HG03103 (cell line): ENCODE measurements around the gene OPCML.

Experiments
- ATAC-seq: cut with Tn5 transposase; IDR thresholded peaks from one replicate; pipeline ENCODE4 v1.9.1; 2021; ENCODE audit warnings: low read depth; ENCODE audit not compliant: unreplicated experiment

The OPCML gene

DNA sequence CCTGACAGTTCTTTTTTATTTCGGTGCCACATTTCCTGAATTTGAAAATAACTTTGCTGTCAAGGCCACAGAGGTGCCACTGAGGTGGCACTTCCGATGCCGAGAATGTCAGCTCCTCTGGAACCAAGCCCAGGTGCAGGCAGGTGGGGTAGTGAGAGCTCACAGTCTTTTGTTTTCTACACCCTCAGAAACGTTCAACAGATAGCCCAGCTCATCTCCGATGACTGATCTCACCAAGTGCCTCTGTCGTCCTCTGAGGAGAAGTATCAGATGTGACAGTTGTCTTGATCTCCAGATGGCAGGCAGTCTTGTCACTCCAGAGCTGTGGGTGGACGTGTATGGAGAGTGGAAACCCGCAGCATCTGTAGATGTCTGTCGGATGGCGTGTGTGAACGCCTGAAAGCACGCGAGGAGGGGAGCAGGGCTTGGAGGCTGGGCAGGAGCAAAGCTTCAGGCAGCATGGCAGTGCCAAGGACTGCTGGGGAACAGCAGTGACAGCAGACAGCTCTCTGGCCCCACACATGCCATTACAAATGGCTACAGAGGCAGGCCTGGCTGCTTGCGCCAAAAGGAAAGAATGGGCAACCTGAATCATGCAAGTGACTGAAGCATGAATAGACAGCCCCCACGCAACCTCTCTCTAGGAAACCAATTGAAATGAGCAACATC is 877.0 kb downstream of the OPCML start:
- no peak for ATAC-seq

DNA sequence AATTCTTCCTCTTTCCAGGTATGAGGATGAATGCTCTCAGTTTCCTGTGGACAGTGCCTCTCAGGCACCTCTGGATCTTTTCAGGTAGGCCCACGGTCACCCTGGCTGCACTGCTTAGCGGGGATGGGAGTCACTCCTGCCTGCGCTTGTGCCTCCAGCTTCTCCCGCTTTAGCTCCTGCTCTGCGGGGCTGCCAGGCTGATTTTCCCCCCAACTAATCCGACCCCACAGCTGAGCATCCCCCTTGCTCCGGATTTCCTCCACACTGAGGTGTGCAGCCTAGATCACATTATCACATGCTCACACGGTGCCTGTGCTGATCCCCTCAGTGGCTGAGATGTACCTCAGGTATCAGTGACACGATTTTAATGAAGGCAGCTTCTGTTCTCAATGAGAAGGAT is 879.1 kb downstream of the OPCML start:
- no peak for ATAC-seq

DNA sequence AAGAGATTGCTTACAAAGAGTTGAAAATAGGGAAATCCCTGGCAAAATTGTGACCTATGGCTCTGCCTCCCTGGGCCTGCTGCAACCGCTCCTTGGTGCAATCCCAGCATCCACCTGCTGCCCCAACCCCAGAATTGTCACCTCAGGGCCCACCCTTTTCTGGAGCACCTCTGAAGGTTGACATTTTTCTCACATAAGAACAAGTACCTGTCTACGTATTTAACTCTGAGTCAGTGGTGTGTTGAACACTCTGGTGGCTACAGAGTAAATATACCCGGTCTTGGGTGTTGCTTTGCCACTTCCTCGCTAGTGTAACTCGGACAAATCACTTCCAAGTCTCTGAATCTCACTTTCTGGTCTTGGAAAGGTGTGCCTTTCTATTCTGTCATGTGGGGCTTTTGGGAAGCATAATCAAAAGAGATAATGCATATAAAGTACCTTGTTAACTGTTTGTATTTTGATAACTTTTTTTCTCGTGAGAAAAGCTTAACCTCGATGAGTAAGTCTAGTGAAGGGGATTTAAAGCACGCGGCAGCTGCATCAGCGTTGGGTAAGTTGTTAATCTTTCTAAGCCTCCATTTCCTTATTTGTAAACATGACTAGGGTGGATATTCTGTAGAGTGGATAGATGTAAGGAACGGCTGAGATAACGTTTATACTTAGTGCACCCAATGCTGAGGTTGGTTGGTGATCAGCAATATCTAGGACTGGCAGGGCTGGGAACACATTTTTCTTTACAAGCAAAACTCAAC is 881.2 kb downstream of the OPCML start:
- no peak for ATAC-seq

DNA sequence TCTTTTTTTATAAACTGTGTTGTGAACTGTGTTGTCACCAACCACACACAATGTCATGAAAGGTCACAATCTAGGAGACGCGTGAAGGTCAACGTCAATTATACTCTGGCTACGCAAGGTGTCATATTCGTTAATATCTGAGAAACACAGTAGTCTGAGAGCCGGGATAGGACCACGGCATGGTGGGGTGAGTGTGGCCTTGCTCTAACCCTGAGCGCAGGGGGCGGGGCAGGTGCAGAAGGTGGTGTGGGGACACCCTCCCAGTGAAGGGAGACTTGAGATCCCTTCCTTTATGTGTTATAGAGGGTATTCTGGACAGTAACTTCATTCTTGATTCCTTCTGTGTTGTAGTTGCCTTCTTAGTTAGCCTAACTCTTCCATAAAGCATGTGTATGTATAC is 883.0 kb downstream of the OPCML start:
- ATAC-seq = no peak

DNA sequence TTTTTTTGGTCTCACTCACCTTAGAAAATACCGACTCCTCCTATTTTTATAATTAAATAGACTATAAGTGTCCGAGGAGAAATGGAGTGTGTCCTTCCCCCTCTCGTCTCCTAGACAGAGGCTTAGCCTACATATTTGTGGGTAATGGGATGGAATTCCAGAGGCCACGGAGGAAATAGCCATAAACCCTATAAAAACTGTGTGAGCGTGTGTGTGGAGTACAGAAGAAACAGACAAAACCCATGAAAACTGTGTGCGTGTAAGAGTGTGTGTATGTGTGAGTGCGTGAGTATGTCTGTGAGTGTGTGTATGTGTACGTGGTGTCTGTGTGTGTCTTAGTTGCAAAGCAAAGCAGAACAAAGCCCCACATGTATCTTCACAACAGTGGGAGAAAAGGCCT is 883.5 kb downstream of the OPCML start:
- ATAC-seq = no peak

DNA sequence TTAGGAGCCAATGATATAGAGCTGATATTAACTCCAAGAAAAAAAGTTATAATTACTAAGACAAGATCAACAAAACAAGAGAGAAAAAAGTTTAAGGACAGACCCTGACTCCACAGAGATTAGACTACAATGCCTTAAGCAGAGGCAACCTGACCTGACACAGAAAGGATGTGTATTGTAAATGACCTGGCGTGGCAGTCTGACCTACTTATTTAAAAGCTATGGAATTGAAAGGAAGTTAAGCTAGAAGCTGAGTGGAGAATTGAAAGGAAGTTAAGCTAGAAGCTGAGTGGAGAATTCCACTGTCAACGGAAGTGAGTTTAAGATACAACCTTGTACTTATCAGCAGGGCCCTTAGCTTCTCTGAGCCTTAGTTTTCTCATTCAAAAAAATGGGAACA is 885.4 kb downstream of the OPCML start:
- no peak for ATAC-seq

DNA sequence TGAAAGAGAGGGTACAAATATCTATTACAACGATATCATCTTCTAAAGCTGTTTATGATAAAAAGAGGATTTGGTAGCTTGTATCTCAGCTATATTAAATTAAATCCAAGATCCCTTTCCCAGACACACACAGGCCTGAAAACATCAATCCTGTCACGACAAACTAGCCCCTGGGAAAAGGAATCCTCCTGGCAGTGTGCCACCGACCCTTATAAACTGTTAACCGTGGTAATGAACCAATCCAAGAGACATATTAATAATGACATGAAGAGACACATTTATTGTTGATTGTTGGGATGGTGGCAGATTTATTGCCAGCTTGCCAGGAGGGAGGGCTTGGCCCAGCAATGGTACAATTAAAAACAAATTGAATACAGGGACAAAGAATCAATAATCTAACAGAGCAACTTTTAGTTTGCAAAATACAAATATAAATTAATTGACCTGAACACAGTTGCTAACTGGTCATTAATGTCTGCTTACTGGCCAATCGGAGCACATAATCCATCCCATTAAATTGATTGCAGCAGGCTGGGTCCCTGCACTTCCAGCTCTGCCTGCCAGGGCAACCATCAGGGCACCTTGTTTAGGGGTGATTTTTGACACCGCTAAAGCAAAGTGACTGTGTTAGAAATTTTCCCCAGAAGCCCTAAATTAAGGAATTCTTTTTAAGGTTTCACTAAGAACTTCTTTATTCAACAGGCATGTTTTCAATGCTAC is 887.6 kb downstream of the OPCML start:
- ATAC-seq = no peak

DNA sequence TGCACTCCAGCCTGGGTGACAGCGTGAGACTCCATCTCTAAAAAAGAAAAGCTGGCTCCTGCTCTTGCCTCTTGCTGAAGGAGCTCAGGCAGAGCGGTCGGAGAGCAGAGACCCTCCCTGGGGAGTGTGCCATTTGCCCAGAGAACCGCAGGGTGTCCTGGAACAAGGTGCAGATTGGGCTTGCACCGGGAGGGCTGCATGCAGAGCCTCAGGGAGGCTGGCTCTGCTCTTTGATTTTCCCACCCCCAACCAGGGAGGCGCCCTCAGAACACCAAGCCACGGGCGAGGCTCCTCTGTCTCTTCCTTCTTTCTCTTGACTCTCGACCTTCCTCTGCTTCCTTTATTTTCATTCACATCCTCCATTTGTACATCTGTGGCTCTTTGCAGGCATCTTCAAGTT is 889.1 kb downstream of the OPCML start:
- no peak for ATAC-seq

DNA sequence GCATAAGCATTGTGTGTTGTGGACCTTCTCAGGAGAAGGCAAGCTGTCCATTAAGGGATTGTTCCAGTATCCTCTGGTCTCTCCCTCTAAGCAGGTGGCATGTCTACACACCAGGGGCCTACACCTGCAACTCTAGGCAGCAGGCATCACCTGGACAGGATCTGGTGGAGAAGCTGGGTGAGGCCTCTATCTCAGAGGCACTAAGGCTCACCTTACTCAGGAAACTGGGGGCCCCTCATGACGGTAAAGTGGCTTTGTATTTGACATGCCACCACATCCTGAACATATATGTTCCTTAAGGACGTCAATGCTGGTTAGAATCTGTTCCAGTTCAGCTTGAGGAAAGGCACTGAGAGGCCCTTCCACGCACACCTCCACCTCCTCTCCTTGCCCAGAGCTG is 891.3 kb downstream of the OPCML start:
- ATAC-seq = no peak

DNA sequence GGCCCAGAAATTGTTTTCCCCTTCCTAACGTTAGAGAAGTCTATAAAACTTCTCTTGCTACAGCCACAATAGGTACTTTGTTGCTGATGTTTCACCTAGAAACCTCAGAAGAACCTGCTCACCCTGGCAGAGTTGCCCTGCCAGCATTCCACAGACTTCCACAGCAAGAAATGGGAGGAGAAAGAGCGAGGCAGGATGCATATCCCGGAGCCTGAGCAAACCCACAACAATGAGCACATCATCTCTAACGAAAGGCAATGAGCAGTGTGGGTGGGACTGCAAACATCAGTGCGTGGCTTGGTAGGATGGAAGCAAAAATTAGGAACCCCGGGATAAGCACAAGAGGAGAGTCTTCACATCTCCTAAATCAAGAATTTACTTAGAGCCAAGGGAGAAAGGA is 892.3 kb downstream of the OPCML start:
- ATAC-seq = no peak

DNA sequence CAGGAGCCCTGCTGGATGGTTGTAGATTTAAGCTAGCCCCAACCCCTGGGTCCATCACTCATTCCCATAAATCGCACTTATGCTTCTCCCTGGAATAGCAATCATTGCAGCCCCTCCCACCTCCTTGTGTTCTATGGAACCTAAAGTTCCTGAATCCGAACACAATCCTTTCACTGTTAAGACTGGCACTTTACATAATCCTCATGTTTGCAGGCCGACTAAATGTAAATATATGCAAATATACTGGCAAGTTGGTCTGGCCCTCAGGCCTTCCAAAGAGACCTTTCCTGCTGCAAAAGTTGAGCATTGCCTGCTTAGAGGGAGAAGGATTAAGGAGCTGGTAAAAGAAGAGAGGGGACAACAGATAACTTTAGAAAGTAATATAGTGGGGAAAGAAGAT is 892.9 kb downstream of the OPCML start:
- no peak for ATAC-seq

DNA sequence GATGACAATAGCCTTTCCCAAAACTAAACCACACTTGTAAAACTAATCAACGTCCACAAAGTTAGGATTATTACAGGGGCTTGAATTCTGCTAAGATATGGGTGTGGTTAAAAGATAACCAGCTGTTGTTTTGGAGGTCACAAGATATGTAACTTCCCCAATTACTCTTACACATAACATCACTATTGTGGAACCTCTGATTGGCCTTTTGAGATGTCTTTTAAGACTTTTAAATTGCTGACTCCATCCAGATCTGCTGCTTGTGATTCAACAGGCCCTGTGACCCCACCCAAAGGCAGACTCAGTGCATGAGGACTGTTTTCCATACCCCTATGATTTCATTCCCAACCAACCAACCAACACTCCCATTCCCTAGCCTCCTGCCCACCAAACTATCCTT is 893.9 kb downstream of the OPCML start:
- ATAC-seq = no peak

DNA sequence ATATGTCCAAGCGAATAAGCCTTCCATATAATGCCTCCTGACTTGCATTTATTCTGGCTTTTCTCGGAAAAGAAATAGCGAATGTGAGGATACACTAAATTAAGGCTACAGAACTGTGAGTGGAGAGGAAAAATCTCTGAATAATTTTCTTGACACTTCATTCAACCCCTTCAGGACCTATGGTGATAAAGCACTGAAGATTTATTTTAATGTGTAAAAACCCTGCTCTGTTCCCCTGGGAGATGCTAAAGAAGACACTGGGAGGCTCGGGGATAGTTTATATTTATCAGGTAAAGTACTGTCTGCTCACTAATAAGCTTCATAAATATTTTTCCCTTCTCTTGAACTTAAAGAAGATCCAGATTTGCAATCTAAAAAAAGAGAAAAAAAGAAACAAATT is 895.8 kb downstream of the OPCML start:
- ATAC-seq = no peak

DNA sequence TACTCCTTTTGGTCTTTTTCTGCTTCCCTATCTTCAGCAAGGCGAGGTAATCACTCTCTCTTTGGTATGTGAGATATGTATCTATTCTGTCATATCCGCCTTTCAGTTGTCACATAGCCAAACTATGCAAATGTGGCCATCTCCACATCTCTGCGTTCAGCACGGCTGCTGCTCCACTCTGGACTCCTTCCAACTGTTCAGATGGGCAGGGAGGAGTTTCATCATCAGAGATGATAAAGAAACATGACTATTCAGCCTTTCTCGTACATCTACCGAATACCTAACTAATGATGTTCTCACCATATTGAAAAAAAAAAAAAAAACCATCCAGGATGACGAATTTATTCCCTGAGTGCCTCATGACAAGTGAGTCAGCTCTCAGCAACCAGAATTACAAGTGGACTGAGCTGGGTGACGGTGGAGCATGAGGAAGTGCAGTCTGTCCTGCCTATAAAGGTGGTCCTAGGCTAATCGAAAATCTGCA is 899.6 kb downstream of the OPCML start:
- no peak for ATAC-seq

DNA sequence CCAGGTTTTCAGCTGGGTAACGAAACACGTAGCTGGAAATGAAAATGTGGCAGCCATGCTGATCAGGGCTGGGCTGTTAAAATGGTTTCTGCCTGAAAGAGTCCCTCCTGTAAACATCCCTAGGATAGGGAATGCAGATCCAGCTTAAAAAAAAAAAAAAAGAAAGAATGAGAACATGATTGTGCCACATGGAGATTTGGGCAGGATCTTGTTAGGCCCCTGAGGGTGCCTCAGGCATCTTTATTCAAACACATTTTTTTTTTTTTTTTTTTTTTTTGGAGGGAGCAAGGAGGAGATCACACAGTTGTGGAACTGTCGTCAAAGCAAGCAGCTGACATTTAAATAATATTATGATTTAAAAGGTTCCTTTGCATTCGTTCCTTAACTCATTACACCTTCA is 900.3 kb downstream of the OPCML start:
- no peak for ATAC-seq

DNA sequence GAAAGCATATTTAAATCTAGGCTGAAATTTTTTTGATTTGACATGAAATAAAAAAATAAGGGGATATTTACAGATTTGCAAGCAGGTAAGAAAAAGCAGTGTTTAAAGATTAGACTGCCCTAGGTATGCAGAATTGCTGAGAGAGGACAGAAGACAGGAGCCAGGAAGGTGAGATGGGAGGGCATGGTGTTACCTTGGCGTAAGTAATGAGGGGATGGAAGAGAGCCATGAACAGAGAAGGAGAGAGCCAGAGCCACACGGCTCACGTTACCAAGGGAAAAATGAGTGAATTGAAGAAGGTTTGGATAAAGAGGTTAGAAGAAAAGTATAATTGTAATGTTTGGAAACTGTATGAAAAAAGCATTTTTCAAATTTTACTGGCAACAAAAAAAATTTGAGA is 904.3 kb downstream of the OPCML start:
- no peak for ATAC-seq

DNA sequence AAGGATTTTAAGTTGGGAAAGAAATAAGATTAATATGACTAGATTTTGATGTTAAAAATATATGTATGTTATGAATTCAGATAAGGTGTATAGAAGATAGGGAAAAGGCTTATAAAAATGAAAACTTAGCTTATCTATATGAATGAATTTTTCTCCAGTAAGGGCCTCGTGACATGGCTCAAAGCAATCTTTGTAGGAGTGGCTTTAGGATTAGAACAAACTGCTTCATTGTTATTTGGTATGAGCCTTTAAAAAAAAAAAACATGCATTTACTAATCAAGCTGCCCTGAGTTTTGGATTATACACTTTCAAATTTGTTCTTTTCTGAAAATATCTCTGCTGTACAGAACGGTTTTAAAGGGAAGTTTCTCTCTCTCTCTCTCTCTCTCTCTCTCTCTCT is 905.9 kb downstream of the OPCML start:
- ATAC-seq = no peak

DNA sequence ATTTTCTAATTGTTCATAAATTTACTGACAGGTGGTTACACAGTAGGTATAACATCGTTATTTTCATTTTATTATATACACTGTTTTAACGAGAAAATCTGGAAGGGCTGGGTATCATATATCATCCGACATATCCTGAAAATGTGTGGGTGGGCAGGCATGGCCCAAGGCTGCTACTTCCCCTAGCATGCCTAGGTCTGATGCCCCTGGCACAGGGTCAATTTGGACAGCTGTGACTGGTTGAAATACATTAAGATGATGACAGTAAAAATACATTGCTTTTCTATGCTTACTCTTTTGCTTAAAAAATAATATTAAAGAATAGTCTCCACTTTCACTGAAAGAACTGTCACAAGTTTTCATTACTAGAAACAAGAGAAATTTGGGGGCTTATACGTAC is 908.8 kb downstream of the OPCML start:
- ATAC-seq = no peak

DNA sequence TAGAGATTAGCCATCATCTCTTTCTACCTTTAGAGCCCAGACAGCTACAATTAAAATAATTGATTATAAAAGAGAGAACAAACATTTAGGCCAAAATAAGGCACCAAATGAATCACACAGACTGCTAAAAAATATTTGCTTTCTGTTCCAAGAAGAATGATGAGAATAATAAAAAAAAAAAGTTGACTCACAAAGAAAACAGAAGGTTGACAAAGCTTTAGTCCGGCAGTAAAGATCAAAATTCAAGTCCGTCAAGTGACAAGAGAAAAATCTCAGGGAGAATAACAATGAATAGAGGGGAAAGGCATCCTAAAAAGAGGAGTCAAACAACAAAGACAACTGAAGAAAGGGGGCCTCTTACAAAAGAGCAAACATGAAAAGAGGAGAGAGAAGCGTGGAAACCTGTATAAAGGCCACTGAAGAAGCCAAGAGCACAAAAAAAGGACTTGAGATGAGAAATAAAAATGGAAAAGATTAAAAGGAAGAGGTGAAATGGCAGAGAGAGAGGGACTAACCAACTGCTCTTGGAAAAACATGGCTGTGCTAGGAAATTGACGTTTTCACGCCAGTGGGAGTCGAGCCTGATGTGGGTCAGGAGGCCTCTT is 910.2 kb downstream of the OPCML start:
- no peak for ATAC-seq

DNA sequence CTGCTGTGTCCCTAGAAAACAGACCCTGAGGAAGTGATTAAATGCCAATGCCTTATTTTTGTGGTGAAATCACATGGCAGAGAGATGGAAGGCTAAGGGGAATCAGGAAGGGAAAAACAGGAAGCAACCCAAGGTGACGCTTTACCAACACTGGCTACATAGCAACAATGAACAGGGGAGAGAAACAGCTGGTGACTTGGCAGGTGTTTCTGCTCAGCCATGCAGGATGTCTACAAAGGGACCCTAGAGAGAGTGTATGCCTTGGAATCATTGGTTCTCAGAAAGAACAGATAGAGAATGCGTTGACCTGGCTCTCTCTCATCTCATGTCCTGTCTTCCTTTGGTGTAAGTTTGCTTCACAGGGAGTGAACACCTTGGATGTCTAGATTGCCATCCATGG is 911.9 kb downstream of the OPCML start:
- ATAC-seq = no peak

DNA sequence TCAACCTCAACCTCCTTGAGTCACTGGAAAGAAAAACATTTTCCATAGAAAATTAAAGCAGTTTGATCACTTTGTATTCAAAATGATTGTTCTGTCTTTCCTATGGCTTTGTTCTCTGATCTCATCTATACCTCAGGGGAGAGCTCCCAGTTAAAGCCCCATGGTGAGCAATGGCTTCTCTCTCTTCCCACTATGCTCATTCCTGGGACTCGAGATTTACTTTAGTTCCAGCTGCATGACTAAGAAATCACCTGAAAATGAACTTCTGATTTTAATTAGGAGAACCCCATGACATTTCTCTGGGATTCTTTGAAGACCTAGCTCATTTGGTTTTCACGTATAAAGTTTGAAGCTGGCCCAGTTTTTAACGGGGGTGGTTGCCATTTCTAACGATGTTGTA is 921.5 kb downstream of the OPCML start:
- no peak for ATAC-seq
